ENCODE results near the gene KRTAP17-1.

- TF ChIP-seq CTCF (optimal IDR thresholded peaks at IDR 0.05 in 1 of 3, IDR thresholded peaks at IDR 0.05 in 1 of 3, conservative IDR thresholded peaks at IDR 0.05 in 1 of 3; ENCODE audit: extremely low read depth in 1 of 3, insufficient read depth in 2 of 3, low read length in 3 of 3) (peak; percentile 47 to 74 (median 72)), EZH2 (IDR thresholded peaks at IDR 0.05; ENCODE audit: low read length) (no peak)
Measured at GRCh38 chr17:41324180-41325075, 8.9 kb upstream of the KRTAP17-1 start.

Data from keratinocyte (primary cell).